BLaER1 treated with 17β-estradiol and CSF1 and Interleukin-3, amounts not matched to agents 10 nM and 100 nM (cell line): ENCODE results near the gene SLC15A5.

Source experiments
- H3K27ac ChIP-seq, 11 experiments: shearing (Covaris generic); formaldehyde crosslinking; 2 replicates each; pipeline ENCODE4 v1.8.1; 2022
- H3K27me3 ChIP-seq, 11 experiments: shearing (Covaris generic); formaldehyde crosslinking; 2 replicates each; pipeline ENCODE4 v1.8.1; 2022
- H3K36me3 ChIP-seq, 11 experiments: shearing (Covaris generic); formaldehyde crosslinking; 2 replicates each; pipeline ENCODE4 v1.8.1; 2022
- H3K4me1 ChIP-seq, 10 experiments: shearing (Covaris generic); formaldehyde crosslinking; 2 replicates each; pipeline ENCODE4 v1.8.1; 2022
- H3K4me2 ChIP-seq, 11 experiments: shearing (Covaris generic); formaldehyde crosslinking; 2 replicates each; pipeline ENCODE4 v1.8.1; 2022
- H3K4me3 ChIP-seq, 10 experiments: shearing (Covaris generic); formaldehyde crosslinking; 2 replicates each; pipeline ENCODE4 v1.8.1; 2022
- H3K9ac ChIP-seq, 11 experiments: shearing (Covaris generic); formaldehyde crosslinking; 2 replicates each; pipeline ENCODE4 v1.8.1; 2022
- H3K9me3 ChIP-seq, 11 experiments: shearing (Covaris generic); formaldehyde crosslinking; replicated peaks in 1 of 11; 2 replicates each; pipeline ENCODE4 v1.8.1; 2022
- H4K20me1 ChIP-seq, 11 experiments: shearing (Covaris generic); formaldehyde crosslinking; 2 replicates each; pipeline ENCODE4 v1.8.1; 2022
- Cebpa-rat ChIP-seq, 11 experiments: shearing (Covaris generic); IDR thresholded peaks; 2 replicates each; pipeline ENCODE4 v1.8.1; 2022

The SLC15A5 gene

GRCh38 chr12:16300736-16301135 is 23.3 kb upstream of the SLC15A5 start:
- no peaks in the 10 kb centered on the region for H4K20me1 ChIP-seq
- H3K4me3 ChIP-seq, result no peak overlapping the region
- H3K9ac ChIP-seq, result no peak overlapping the region
- no peaks in the 10 kb centered on the region for H3K9me3 ChIP-seq
- no peaks in the 10 kb centered on the region for H3K27me3 ChIP-seq
- no peaks in the 10 kb centered on the region for H3K36me3 ChIP-seq
- no peak overlapping the region for H3K27ac ChIP-seq
- no peak overlapping the region for H3K4me2 ChIP-seq
- no peaks in the 10 kb centered on the region for H3K4me1 ChIP-seq
- TF ChIP-seq Cebpa-rat (IDR thresholded peaks at IDR 0.05), result no peak

DNA sequence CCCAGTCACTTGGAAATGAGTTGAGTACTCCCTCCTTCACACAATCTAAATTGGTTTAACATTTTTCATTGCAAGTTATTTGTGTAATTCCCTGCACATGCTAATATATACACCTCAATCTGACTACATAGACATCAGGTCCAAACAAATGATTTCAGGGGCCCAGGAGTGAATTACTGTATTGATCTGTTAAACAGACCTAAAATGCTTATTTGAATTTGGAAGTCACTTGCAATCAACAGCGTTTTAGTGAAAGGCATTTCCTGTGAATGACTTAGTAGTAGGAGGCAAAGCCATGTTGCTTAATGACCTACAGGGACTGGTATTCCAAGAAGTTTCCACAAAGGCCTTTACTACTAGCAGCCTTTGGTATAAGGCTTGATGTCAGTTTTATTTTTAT is 22.6 kb upstream of the SLC15A5 start:
- Histone ChIP-seq H3K4me2 (no peak overlapping the region), H3K9me3 (no peaks in the 10 kb centered on the region), H3K27me3 (no peaks in the 10 kb centered on the region), H3K4me1 (no peaks in the 10 kb centered on the region), H3K36me3 (no peaks in the 10 kb centered on the region), H4K20me1 (no peaks in the 10 kb centered on the region), H3K9ac (no peak overlapping the region), H3K4me3 (no peak overlapping the region), H3K27ac (no peak overlapping the region)
- TF ChIP-seq Cebpa-rat (IDR thresholded peaks at IDR 0.05), result no peak

- H3K4me1 ChIP-seq, result no peaks in the 10 kb centered on the region
- H3K36me3 ChIP-seq, result no peaks in the 10 kb centered on the region
- no peaks in the 10 kb centered on the region for H4K20me1 ChIP-seq
- no peak overlapping the region for H3K4me3 ChIP-seq
- no peak overlapping the region for H3K4me2 ChIP-seq
- H3K9me3 ChIP-seq, result no peaks in the 10 kb centered on the region
- H3K27ac ChIP-seq, result no peak overlapping the region
- TF ChIP-seq Cebpa-rat (IDR thresholded peaks at IDR 0.05), result no peak
- H3K9ac ChIP-seq, result no peak overlapping the region
- no peaks in the 10 kb centered on the region for H3K27me3 ChIP-seq
Measured at GRCh38 chr12:16299403-16299802, 21.9 kb upstream of the SLC15A5 start.

GRCh38 chr12:16297521-16297920 is 20.0 kb upstream of the SLC15A5 start:
- Histone ChIP-seq H4K20me1 (no peaks in the 10 kb centered on the region), H3K9me3 (no peaks in the 10 kb centered on the region), H3K27ac (no peak overlapping the region), H3K4me3 (no peak overlapping the region), H3K27me3 (no peaks in the 10 kb centered on the region), H3K4me2 (no peak overlapping the region), H3K4me1 (no peaks in the 10 kb centered on the region), H3K36me3 (no peaks in the 10 kb centered on the region), H3K9ac (no peak overlapping the region)
- no peak for TF ChIP-seq Cebpa-rat (IDR thresholded peaks at IDR 0.05)

- H3K9me3 ChIP-seq, result no peaks in the 10 kb centered on the region
- H3K4me3 ChIP-seq, result no peak overlapping the region
- no peaks in the 10 kb centered on the region for H3K36me3 ChIP-seq
- no peak overlapping the region for H3K4me2 ChIP-seq
- H4K20me1 ChIP-seq, result no peaks in the 10 kb centered on the region
- TF ChIP-seq Cebpa-rat (IDR thresholded peaks at IDR 0.05), result no peak
- H3K9ac ChIP-seq, result no peak overlapping the region
- no peaks in the 10 kb centered on the region for H3K4me1 ChIP-seq
- H3K27ac ChIP-seq, result no peak overlapping the region
- H3K27me3 ChIP-seq, result no peaks in the 10 kb centered on the region
Measured at GRCh38 chr12:16294376-16294956, 17.0 kb upstream of the SLC15A5 start.

DNA sequence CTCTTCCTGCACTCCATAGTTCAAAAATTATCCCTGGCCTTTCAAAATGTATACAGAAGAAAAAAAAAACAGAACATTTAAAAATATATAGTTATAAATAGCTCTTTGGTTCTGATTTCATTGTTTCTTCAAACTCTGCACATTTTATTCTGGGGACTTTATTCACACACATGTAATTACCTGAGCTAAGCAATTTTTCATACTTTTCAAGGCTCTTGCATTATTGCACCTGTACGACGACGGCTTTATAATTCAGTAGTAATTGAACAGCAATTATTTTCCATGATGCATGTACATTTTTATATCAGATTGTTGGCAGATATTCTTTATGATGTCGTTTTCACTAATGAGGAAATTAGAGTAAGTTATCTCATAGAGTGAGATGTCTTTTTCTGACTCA is 13.5 kb upstream of the SLC15A5 start:
- no peaks in the 10 kb centered on the region for H3K4me1 ChIP-seq
- H3K36me3 ChIP-seq, result no peaks in the 10 kb centered on the region

DNA sequence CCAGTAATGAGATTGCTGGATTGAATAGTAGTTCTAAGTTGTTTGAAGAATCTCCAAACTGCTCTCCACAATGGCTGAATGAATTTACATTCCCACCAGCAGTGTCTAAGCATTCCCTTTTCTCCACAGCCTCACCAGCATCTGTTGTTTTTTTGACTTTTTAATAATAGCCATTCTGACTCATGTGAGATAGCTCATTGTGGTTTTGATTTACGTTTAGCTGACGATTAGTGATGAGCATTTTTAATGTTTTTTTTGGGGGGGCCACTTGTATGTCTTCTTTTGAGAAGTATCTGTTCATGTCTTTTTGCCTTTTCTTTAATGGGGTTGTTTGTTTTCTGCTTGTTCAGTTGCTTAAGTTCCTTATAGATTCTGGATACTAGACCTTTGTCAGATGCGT is 8.1 kb upstream of the SLC15A5 start:
- no peaks in the 10 kb centered on the region for H3K4me1 ChIP-seq
- H3K4me2 ChIP-seq, result no peak overlapping the region
- no peak overlapping the region for H3K27ac ChIP-seq
- no peaks in the 10 kb centered on the region for H3K27me3 ChIP-seq
- no peaks in the 10 kb centered on the region for H3K36me3 ChIP-seq
- H3K9ac ChIP-seq, result no peak overlapping the region
- TF ChIP-seq Cebpa-rat (IDR thresholded peaks at IDR 0.05), result no peak
- H3K4me3 ChIP-seq, result no peak overlapping the region
- no peaks in the 10 kb centered on the region for H3K9me3 ChIP-seq
- no peaks in the 10 kb centered on the region for H4K20me1 ChIP-seq

More for the DNA sequence above, 13.5 kb upstream of the SLC15A5 start:
- Histone ChIP-seq H3K4me3 (no peak overlapping the region), H4K20me1 (no peaks in the 10 kb centered on the region), H3K9ac (no peak overlapping the region), H3K27me3 (no peaks in the 10 kb centered on the region), H3K4me2 (no peak overlapping the region), H3K9me3 (no peaks in the 10 kb centered on the region), H3K27ac (no peak overlapping the region)
- TF ChIP-seq Cebpa-rat (IDR thresholded peaks at IDR 0.05), result no peak

DNA sequence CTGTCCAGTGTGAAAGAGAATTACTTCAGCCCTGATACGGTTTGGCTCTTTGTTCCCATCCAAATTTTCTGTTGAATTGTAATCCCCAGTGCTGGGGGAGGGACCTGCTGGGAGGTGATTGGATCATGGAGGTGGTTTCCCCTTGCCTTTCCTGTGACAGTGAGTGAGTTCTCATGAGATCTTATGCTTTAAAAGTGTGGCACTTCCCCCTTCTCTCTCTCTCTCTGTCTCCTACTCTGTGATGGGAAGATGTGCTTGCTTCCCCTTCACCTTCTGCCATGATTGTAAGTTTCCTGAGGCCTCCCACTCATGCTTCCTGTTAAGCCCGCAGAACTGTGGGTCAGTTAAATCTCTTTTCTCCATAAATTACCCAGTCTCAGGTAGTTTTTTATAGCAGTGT is 5.5 kb upstream of the SLC15A5 start:
- no peak for TF ChIP-seq Cebpa-rat (IDR thresholded peaks at IDR 0.05)
- Histone ChIP-seq H3K4me2 (no peak overlapping the region), H3K9me3 (no peaks in the 10 kb centered on the region)

GRCh38 chr12:16282081-16282480 is 4.6 kb upstream of the SLC15A5 start:
- H3K9ac ChIP-seq, result no peak overlapping the region
- H3K27me3 ChIP-seq, result no peaks in the 10 kb centered on the region
- H3K9me3 ChIP-seq, result no peaks in the 10 kb centered on the region
- no peaks in the 10 kb centered on the region for H4K20me1 ChIP-seq
- H3K27ac ChIP-seq, result no peak overlapping the region
- no peaks in the 10 kb centered on the region for H3K4me1 ChIP-seq
- no peak for TF ChIP-seq Cebpa-rat (IDR thresholded peaks at IDR 0.05)
- no peak overlapping the region for H3K4me2 ChIP-seq
- H3K4me3 ChIP-seq, result no peak overlapping the region
- no peaks in the 10 kb centered on the region for H3K36me3 ChIP-seq

More for the DNA sequence above, 5.5 kb upstream of the SLC15A5 start:
- Histone ChIP-seq H3K36me3 (no peaks in the 10 kb centered on the region), H3K4me3 (no peak overlapping the region), H3K9ac (no peak overlapping the region), H4K20me1 (no peaks in the 10 kb centered on the region), H3K27me3 (no peaks in the 10 kb centered on the region), H3K27ac (no peak overlapping the region), H3K4me1 (no peaks in the 10 kb centered on the region)

- Histone ChIP-seq H3K9me3 (no peaks in the 10 kb centered on the region), H3K4me3 (no peak overlapping the region), H3K4me2 (no peak overlapping the region)
Measured at GRCh38 chr12:16281157-16281556, 3.7 kb upstream of the SLC15A5 start.

More at GRCh38 chr12:16281157-16281556, 3.7 kb upstream of the SLC15A5 start:
- Histone ChIP-seq H3K27ac (no peak overlapping the region), H3K27me3 (no peaks in the 10 kb centered on the region), H3K36me3 (no peaks in the 10 kb centered on the region), H3K4me1 (no peaks in the 10 kb centered on the region), H3K9ac (no peak overlapping the region), H4K20me1 (no peaks in the 10 kb centered on the region)
- TF ChIP-seq Cebpa-rat (IDR thresholded peaks at IDR 0.05), result no peak
